Esophagus muscularis mucosa (tissue), 4 donors: ENCODE results near the gene IGF1R. TPM values are rescaled to one million over a fixed set of nuclear protein-coding genes. Genes with fewer than 3 reads are reported as not detected.
A peak's percentile ranks its signal among the peaks of the same experiment; 100 is the strongest.

Source experiments
- DNase-seq: peaks from one replicate; pipeline ENCODE4 v3.0.0-alpha.2; 2017; ENCODE audit errors: extremely low spot score
- H3K27ac ChIP-seq, 4 donors: fragments of 200-600 bp; sonication (generic); replicated peaks in 1 of 4; 1 replicate in 3 of 4; 2 replicates in 1 of 4; pipeline ENCODE4 v1.5.1; 2016 to 2019; ENCODE audit warnings: mild to moderate bottlenecking in 1 of 4
- H3K27me3 ChIP-seq, 4 donors: fragments of 200-600 bp; sonication (generic); one replicate each; pipeline versions ENCODE4 v1.5.1 to v1.6.0; 2016 to 2019
- H3K36me3 ChIP-seq, 4 donors: fragments of 200-600 bp; sonication (generic); one replicate each; pipeline ENCODE4 v1.5.1; 2016 to 2019
- H3K4me1 ChIP-seq, 4 donors: fragments of 200-600 bp; sonication (generic); one replicate each; pipeline ENCODE4 v1.5.1; 2016 to 2019
- H3K4me3 ChIP-seq, 4 donors: fragments of 200-600 bp; sonication (generic); 1 replicate in 2 of 4; 2 replicates in 2 of 4; pipeline ENCODE4 v1.5.1; 2016 to 2019; ENCODE audit warnings: mild to moderate bottlenecking in 4 of 4, moderate library complexity in 1 of 4
- H3K9me3 ChIP-seq, 4 donors: fragments of 200-600 bp; sonication (generic); 1 replicate in 3 of 4; 2 replicates in 1 of 4; pipeline ENCODE4 v1.5.1; 2016 to 2019
- EP300 ChIP-seq: sonication (generic); formaldehyde crosslinking; IDR thresholded peaks from one replicate; pipeline ENCODE4 v1.6.1; 2017; ENCODE audit warnings: antibody characterized with exemption
- POLR2A ChIP-seq: fragments of 450-650 bp; IDR thresholded peaks from one replicate; pipeline ENCODE4 v1.6.1; 2017; ENCODE audit warnings: antibody characterized with exemption, moderate library complexity, mild to moderate bottlenecking, low read depth
- POLR2AphosphoS5 ChIP-seq, 2 donors: sonication (generic); formaldehyde crosslinking; IDR thresholded peaks; one replicate each; pipeline ENCODE4 v1.6.1; 2017; ENCODE audit warnings: antibody characterized with exemption in 2 of 2
- WGBS: methylation state at CpG from one replicate; pipeline ENCODE4 v1.1.5; 2018; 5-methylcytosine and 5-hydroxymethylcytosine counted together
- intact Hi-C: fragments of 100-400 bp; cut with DNase I; formaldehyde crosslinking; loops from one replicate; pipeline ENCODE4 v1.15.1; 2023
- total RNA-seq, 4 donors: library from RNA; depleted of rRNA; stranded (reverse); fragments of >200 nt; gene quantifications; one replicate each; pipeline versions ENCODE4 v1.1.0 to v1.2.1, GENCODE V29; 2016
- TF ChIP-seq, protein P1 (sequence below), 3 experiments: fragments of 200-600 bp in 2 of 3; fragments of 450-650 bp in 1 of 3; sonication (generic) in 2 of 3; IDR thresholded peaks; one replicate each; pipeline ENCODE4 v1.5.1; 2017 to 2019; ENCODE audit warnings: antibody characterized with exemption in 3 of 3, mild to moderate bottlenecking in 2 of 3, moderate library complexity in 1 of 3

IGF1R gene
- total RNA-seq, 4 donors from 2014 or later: 33.6 to 95.3 (median 49.7) TPM

DNA sequence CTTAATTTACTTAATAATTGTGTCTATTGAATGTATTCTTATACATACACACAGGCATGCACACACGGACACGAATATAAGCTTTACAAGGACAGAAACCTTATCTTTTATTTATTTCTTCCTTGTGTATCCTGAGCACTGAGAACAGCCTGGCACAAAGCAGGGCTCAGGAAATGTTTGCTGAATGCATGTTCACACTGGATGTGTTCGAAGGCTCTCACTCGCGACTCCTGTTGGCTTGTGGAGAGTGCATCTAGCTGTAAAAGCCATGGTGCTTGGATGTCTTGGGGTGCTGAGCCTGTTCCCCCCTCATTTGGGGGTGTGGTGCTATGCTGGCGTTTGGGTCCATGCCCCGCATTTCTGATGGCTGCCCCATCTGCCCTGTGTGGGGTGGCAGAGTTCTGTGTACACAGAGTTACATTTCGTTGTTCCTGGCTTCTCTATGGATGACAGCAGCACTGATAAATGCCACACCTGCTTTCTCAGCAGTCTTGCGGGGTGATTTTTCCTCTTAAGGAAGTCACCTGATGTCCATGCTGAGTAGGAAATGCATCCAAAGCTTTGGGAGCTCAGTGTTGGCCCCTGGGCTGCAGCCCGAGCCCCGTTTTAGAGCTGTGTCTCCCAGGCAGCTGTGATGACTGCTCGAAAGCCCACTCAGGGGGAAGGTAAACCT is 148.5 kb downstream of the IGF1R start:
- Histone ChIP-seq H3K4me1 (peaks cover 62 to 77% (median 67%) of the 10 kb centered on the region in 4 donors), H3K9me3 (no peaks in the 10 kb centered on the region), H3K4me3 (no peak overlapping the region), H3K36me3 (no peaks in the 10 kb centered on the region), H3K27me3 (no peaks in the 10 kb centered on the region), H3K27ac (no peak overlapping the region)
- WGBS: 92% methylated on average over 7 of the region's 12 CpGs
- no peak for TF ChIP-seq POLR2A
- TF ChIP-seq EP300: no peak
- TF ChIP-seq POLR2AphosphoS5 (IDR thresholded peaks at IDR 0.05): no peak
- TF ChIP-seq, protein P1, sequence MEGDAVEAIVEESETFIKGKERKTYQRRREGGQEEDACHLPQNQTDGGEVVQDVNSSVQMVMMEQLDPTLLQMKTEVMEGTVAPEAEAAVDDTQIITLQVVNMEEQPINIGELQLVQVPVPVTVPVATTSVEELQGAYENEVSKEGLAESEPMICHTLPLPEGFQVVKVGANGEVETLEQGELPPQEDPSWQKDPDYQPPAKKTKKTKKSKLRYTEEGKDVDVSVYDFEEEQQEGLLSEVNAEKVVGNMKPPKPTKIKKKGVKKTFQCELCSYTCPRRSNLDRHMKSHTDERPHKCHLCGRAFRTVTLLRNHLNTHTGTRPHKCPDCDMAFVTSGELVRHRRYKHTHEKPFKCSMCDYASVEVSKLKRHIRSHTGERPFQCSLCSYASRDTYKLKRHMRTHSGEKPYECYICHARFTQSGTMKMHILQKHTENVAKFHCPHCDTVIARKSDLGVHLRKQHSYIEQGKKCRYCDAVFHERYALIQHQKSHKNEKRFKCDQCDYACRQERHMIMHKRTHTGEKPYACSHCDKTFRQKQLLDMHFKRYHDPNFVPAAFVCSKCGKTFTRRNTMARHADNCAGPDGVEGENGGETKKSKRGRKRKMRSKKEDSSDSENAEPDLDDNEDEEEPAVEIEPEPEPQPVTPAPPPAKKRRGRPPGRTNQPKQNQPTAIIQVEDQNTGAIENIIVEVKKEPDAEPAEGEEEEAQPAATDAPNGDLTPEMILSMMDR (IDR thresholded peaks at IDR 0.05): no peak
- no peak for DNase-seq
- intact Hi-C loops: no loop called here

DNA sequence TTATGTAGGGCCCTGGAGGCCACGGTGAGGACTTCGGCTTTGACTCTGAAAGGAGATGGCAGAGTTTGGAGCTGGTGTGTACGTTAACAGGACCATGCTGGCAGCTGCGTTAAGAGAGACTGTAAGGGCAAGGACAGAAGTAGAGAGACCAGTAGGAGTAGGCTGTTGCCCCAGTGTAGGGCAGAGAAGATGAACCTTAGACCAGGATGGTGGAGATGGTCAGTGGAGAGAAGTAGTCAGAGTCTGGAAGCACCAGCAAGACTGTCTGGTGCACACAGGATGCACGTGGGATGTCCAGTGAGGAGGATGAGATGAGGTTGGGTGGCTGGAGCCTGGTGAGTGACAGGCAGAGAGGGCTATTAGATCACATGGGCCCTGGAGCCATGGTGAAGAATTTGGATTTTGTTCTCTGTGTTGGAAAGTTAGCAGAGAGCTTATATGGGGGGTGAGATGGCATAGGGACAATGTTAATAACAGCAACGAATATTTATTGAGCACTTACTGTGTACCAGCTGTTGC is 150.1 kb downstream of the IGF1R start:
- 89% methylated on average over 6 of the region's 6 CpGs for WGBS
- H3K4me1 ChIP-seq: peaks cover 57 to 72% (median 61%) of the 10 kb centered on the region in 4 donors
- TF ChIP-seq EP300: no peak
- no peak for TF ChIP-seq POLR2A
- TF ChIP-seq, protein P1 (IDR thresholded peaks at IDR 0.05): no peak
- TF ChIP-seq POLR2AphosphoS5 (IDR thresholded peaks at IDR 0.05): no peak
- H3K36me3 ChIP-seq: no peaks in the 10 kb centered on the region
- intact Hi-C loops: no loop called here
- no peaks in the 10 kb centered on the region for H3K27me3 ChIP-seq
- no peak overlapping the region for H3K27ac ChIP-seq
- no peak overlapping the region for H3K4me3 ChIP-seq
- no peaks in the 10 kb centered on the region for H3K9me3 ChIP-seq
- DNase-seq: no peak

DNA sequence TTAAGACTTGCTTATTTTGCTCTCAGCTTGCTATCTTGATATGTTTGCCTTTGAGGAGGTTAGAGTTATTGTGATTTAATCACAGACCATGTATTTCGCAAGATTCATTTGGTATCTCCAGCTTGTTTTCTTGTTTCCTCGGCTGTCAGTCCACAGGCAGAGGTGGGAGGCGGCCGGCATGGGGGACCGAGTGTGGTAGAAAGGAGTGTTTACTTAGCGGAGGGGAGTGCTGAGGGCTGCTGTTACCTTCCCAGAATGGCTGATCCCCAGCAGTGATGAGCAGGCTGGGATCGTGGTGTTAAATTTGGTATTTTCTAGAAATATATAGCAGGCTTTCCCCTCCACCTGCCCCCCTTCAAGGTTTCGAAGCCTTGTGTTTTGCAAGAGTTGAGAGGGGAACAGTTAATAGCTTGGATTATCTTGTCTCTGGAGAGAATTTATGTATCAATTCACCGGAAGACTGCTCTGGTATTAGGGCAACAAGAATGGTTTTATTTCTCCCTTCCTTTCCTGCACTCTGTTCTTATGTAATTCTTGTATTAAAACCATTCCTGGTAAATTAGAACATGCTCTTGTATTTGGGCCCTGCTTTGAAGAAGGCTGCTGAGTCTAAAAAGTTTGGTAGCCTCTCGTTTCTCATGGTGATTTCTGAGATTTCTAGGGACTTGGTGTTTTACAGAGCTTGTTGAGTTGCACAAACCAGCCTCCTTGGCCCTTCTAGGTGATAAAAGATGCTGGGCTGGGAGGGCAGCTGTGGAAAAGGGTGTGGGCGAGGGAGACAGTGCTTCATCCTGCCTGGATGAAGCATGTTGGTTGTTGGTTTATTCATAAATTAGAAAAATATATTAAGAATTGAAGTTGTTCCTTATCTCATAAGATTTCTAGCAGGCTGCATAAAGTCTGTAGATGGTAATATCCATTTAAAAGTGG is 151.4 kb downstream of the IGF1R start:
- Histone ChIP-seq H3K27ac (peak overlapping the region; percentile 49 to 73 (median 64)), H3K36me3 (no peaks in the 10 kb centered on the region), H3K9me3 (no peaks in the 10 kb centered on the region), H3K4me1 (peaks cover 53 to 59% (median 54%) of the 10 kb centered on the region in 4 donors), H3K4me3 (peak overlapping the region; percentile 23 to 36 (median 26)), H3K27me3 (no peaks in the 10 kb centered on the region)
- WGBS: 38% methylated on average over 11 of the region's 11 CpGs
- intact Hi-C loops: no loop called here
- DNase-seq: no peak
- TF ChIP-seq POLR2AphosphoS5 (IDR thresholded peaks at IDR 0.05) (no peak), EP300 (no peak), POLR2A (no peak)
- TF ChIP-seq, protein P1 (IDR thresholded peaks at IDR 0.05): no peak

DNA sequence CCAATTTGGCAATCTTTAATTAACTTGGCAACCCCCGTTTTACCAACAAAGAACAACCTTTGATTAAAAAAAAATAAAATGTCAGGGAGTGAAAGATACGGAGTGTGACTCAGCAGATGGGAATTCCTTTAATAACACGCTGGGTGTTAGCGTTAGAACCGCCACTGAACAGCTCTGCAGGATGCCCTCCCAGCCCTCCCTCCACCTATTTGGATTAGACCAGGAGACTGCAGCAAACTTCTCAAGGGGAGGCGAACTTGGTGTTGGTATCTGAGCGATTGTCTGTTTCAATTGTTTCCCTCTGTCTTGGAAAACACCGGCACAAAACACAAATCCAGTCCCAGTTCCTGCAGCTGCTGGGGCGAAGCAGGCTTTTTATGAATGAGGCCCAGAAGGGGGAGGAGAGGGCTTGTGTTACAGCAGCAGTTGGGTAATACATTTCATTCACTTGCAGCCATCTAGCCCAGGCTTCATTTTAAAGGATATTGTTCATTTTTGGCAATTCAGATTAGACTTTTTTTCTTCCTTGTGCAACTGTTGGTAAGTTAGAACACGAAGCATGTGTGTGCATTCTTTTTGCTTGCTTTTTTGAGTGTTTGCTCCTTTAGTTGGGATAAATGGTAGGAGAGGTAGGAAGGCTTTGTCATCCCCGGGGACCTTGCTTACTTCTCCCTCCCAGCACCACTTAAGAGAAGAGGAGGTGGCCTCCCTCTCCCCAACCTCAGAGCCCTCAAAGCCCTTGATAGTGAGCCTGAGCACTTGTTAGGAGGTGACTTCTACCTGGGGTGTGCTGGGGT is 152.3 kb downstream of the IGF1R start:
- Histone ChIP-seq H3K36me3 (no peaks in the 10 kb centered on the region), H3K4me3 (peak overlapping the region; percentile 23 to 36 (median 26)), H3K27me3 (no peaks in the 10 kb centered on the region), H3K27ac (peak overlapping the region; percentile 49 to 73 (median 64)), H3K4me1 (peaks cover 51 to 57% (median 52%) of the 10 kb centered on the region in 4 donors), H3K9me3 (no peaks in the 10 kb centered on the region)
- TF ChIP-seq POLR2AphosphoS5 (IDR thresholded peaks at IDR 0.05): peak in 1 of 2 donors; percentile 60
- TF ChIP-seq, protein P1 (IDR thresholded peaks at IDR 0.05): peak in 1 of 3 experiments; percentile 10
- TF ChIP-seq EP300: no peak
- no peak for DNase-seq
- WGBS: 5% methylated on average over 11 of the region's 11 CpGs
- intact Hi-C loops: no loop called here
